ENCODE results near the gene MB21D2. TPM values are rescaled to one million over a fixed set of nuclear protein-coding genes. Genes with fewer than 3 reads are reported as not detected.

Gene MB21D2
- total RNA-seq, 1 donor from 2014 or later: 15.1 TPM

DNA sequence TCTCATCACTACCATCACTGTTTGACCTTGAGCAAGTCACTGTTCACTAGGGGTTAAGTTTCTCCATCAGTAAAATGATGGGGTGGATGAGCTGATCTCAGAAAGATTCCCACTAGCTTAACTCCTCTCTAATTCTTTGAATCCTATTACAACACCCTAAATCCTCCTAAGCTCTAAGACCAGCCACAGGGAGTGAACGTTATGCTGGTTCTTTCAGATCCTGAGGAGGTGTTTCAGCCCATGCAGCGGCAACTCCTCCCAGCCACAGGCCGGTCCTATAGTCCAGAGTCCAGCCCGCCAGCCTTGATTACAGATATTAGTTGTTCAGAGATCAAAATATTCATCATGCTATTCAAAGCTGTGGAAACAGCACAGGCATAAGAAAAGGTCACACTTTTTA is 15.1 kb downstream of the MB21D2 start:
- Mint-ChIP-seq H3K27me3 (ENCODE audit: insufficient read depth, low read depth) (peaks cover 7% of the 10 kb centered on the region), H3K4me1 (peaks cover 11% of the 10 kb centered on the region), H3K27ac (no peak overlapping the region), H3K4me3 (no peak overlapping the region), H3K9me3 (peaks cover 9% of the 10 kb centered on the region), H3K36me3 (peaks cover 6% of the 10 kb centered on the region)
- Histone ChIP-seq H3K27me3 (no peaks in the 10 kb centered on the region), H3K4me2 (no peak overlapping the region), H3K79me2 (ENCODE audit: low read depth) (peaks cover 45% of the 10 kb centered on the region), H3F3A (ENCODE audit: low read depth) (peaks cover 6% of the 10 kb centered on the region), H3K36me3 (no peaks in the 10 kb centered on the region), H3K9ac (no peak overlapping the region), H4K20me1 (ENCODE audit: low read depth) (peaks cover 10% of the 10 kb centered on the region), H3K4me3 (no peak overlapping the region), H3K4me1 (peaks cover 8% of the 10 kb centered on the region), H3K27ac (no peak overlapping the region), H3K9me3 (ENCODE audit: low read depth) (no peaks in the 10 kb centered on the region), H2AFZ (replicated peaks) (no peak overlapping the region)
- TF ChIP-seq, protein P1, sequence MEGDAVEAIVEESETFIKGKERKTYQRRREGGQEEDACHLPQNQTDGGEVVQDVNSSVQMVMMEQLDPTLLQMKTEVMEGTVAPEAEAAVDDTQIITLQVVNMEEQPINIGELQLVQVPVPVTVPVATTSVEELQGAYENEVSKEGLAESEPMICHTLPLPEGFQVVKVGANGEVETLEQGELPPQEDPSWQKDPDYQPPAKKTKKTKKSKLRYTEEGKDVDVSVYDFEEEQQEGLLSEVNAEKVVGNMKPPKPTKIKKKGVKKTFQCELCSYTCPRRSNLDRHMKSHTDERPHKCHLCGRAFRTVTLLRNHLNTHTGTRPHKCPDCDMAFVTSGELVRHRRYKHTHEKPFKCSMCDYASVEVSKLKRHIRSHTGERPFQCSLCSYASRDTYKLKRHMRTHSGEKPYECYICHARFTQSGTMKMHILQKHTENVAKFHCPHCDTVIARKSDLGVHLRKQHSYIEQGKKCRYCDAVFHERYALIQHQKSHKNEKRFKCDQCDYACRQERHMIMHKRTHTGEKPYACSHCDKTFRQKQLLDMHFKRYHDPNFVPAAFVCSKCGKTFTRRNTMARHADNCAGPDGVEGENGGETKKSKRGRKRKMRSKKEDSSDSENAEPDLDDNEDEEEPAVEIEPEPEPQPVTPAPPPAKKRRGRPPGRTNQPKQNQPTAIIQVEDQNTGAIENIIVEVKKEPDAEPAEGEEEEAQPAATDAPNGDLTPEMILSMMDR (IDR thresholded peaks at IDR 0.05): no peak
- no peak for TF ChIP-seq EZH2phosphoT487 (IDR thresholded peaks at IDR 0.05)
- no peak for TF ChIP-seq EZH2 (IDR thresholded peaks at IDR 0.05)
- DNase-seq (ENCODE audit: low spot score): peak; percentile 22

DNA sequence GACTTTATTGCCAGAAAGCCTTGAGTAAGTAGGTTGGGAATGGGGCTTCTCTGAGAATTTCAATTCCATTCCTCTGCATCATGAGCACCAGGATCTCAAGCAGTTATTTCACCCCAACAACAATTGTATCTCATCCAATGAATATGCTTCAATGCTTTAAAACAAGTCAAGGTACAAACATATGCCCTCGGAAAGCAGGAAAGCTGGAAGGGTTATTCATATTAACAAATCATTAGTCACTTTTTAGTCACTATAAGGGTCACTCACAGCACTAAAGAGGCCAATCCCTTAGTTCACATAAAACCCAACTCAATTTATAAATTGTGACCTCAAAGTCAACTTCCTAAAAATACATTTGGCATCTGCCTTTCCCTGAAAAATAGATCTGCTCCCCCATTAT is 16.2 kb downstream of the MB21D2 start:
- H3K9ac ChIP-seq: no peak overlapping the region
- H3K36me3 ChIP-seq: no peaks in the 10 kb centered on the region
- no peak for DNase-seq (ENCODE audit: low spot score)
- H3K27me3 ChIP-seq: no peaks in the 10 kb centered on the region
- no peak overlapping the region for H3K27ac ChIP-seq
- no peak overlapping the region for H2AFZ ChIP-seq (replicated peaks)
- H3K4me1 Mint-ChIP-seq: peaks cover 11% of the 10 kb centered on the region
- peaks cover 8% of the 10 kb centered on the region for H3K4me1 ChIP-seq
- H3K9me3 Mint-ChIP-seq: peaks cover 9% of the 10 kb centered on the region
- peaks cover 7% of the 10 kb centered on the region for H3K27me3 Mint-ChIP-seq (ENCODE audit: insufficient read depth, low read depth)
- no peak overlapping the region for H3K27ac Mint-ChIP-seq
- H3K4me3 Mint-ChIP-seq: no peak overlapping the region
- peaks cover 42% of the 10 kb centered on the region for H3K79me2 ChIP-seq (ENCODE audit: low read depth)
- TF ChIP-seq EZH2phosphoT487 (IDR thresholded peaks at IDR 0.05) (no peak), EZH2 (IDR thresholded peaks at IDR 0.05) (no peak)
- TF ChIP-seq, protein P1 (IDR thresholded peaks at IDR 0.05): no peak
- H3K9me3 ChIP-seq (ENCODE audit: low read depth): no peaks in the 10 kb centered on the region
- H3K4me2 ChIP-seq: no peak overlapping the region
- peaks cover 6% of the 10 kb centered on the region for H3F3A ChIP-seq (ENCODE audit: low read depth)
- peaks cover 6% of the 10 kb centered on the region for H3K36me3 Mint-ChIP-seq
- peaks cover 6% of the 10 kb centered on the region for H4K20me1 ChIP-seq (ENCODE audit: low read depth)
- no peak overlapping the region for H3K4me3 ChIP-seq

DNA sequence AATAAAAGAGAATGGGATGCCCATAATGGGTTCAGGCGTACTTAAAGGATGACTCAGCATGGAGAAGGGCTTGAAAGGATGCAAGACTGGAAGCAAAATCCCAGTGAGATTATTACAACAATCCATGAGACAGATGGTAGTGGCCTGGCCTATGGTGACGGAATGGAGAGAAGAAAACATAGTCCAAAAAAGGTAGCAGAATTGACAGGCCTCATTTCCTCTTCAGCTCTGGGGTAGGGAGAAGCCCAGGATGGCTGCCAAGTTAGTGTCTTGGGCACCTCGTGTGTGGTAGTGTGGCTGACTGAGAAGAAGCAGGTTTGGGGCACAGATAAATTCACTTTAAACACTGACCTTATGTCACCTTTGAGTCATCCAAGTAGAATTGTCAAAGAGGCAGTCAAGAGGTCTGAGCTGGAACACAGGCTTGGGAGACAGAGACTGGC is 18.1 kb downstream of the MB21D2 start:
- Mint-ChIP-seq H3K9me3 (peaks cover 9% of the 10 kb centered on the region), H3K36me3 (peaks cover 4% of the 10 kb centered on the region), H3K4me1 (peaks cover 7% of the 10 kb centered on the region), H3K4me3 (no peak overlapping the region), H3K27me3 (ENCODE audit: insufficient read depth, low read depth) (peaks cover 7% of the 10 kb centered on the region), H3K27ac (no peak overlapping the region)
- peaks cover 38% of the 10 kb centered on the region for H3K79me2 ChIP-seq (ENCODE audit: low read depth)
- H3K4me3 ChIP-seq: no peak overlapping the region
- no peak overlapping the region for H2AFZ ChIP-seq (replicated peaks)
- H3K9me3 ChIP-seq (ENCODE audit: low read depth): no peaks in the 10 kb centered on the region
- DNase-seq (ENCODE audit: low spot score): no peak
- H4K20me1 ChIP-seq (ENCODE audit: low read depth): peaks cover 6% of the 10 kb centered on the region
- no peak for TF ChIP-seq EZH2phosphoT487 (IDR thresholded peaks at IDR 0.05)
- H3K4me1 ChIP-seq: peaks cover 8% of the 10 kb centered on the region
- H3K27me3 ChIP-seq: no peaks in the 10 kb centered on the region
- no peak overlapping the region for H3K4me2 ChIP-seq
- no peak overlapping the region for H3K27ac ChIP-seq
- H3K36me3 ChIP-seq: no peaks in the 10 kb centered on the region
- H3K9ac ChIP-seq: no peak overlapping the region
- peaks cover 6% of the 10 kb centered on the region for H3F3A ChIP-seq (ENCODE audit: low read depth)

DNA sequence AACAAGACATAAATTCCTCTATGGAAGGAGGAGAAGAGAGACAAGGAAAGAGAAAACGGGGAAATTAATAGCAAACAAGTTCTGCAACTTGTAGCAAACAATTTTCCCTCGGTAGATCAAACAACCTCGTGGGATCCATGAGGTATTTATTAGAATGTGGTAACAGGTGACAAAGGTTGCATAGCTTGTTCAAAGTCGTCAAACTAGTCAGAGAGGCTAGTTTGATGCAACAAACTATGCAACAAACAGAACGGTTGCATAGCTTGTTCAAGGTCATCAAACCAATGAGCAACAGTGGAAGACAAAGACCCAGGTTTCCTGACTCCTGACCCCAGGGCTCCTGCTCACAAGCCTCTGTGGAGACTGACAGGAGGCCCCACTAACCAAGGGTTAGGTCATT is 20.7 kb downstream of the MB21D2 start:
- Histone ChIP-seq H3K4me3 (no peak overlapping the region), H2AFZ (replicated peaks) (no peak overlapping the region), H3K79me2 (ENCODE audit: low read depth) (peaks cover 30% of the 10 kb centered on the region), H3K9me3 (ENCODE audit: low read depth) (no peaks in the 10 kb centered on the region), H3K27ac (no peak overlapping the region), H3F3A (ENCODE audit: low read depth) (no peaks in the 10 kb centered on the region), H3K27me3 (no peaks in the 10 kb centered on the region), H3K4me2 (no peak overlapping the region), H4K20me1 (ENCODE audit: low read depth) (peaks cover 2% of the 10 kb centered on the region), H3K36me3 (no peaks in the 10 kb centered on the region), H3K9ac (no peak overlapping the region), H3K4me1 (peaks cover 5% of the 10 kb centered on the region)
- Mint-ChIP-seq H3K4me1 (peaks cover 15% of the 10 kb centered on the region), H3K36me3 (peaks cover 6% of the 10 kb centered on the region), H3K4me3 (no peak overlapping the region), H3K9me3 (peaks cover 4% of the 10 kb centered on the region), H3K27ac (no peak overlapping the region), H3K27me3 (ENCODE audit: insufficient read depth, low read depth) (peaks cover 7% of the 10 kb centered on the region)
- TF ChIP-seq EZH2 (IDR thresholded peaks at IDR 0.05): no peak
- TF ChIP-seq, protein P1 (IDR thresholded peaks at IDR 0.05): no peak
- DNase-seq (ENCODE audit: low spot score): no peak
